Measurements from ENCODE around the gene MTHFSD.

DNA sequence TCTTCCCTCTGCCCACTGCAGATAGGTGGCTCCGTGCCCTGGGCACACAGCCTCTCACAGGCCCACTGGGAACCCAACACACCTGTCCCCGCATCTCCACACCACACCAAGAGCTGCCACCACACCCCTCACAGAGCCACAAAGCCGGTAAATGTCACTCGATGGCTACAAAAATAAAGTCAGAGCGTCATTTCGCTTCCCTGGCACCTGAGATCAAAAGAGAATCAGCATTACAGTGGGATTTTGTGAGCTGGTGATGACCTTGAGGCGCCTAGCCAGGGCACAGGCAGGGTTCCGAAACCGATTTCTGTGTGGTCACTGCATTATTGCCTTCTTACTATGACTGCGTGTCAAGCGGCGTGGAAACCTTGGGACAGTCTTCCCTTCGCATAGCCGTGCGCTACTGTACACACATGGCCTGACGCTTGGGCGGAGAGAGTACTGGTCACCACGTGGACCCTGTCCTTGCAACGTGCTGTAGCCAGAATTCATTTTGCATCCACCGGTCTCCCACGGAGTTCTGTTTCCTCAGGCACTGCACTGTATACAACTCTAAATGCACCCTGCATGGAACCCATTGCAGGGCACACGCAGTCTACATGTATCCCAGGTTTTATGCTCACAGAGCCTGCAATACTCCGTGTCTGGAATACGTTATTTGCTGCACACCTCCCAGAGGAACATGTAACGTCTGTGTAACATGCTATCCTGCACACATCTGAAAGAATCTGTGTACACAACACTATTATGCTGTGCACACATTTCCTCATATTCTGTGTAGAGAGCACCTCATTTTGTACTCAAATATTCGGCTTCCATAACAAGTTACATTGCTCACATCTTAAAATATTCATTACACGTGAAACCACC lies 50.5 kb downstream of the MTHFSD start:
- TF ChIP-seq, protein P1, sequence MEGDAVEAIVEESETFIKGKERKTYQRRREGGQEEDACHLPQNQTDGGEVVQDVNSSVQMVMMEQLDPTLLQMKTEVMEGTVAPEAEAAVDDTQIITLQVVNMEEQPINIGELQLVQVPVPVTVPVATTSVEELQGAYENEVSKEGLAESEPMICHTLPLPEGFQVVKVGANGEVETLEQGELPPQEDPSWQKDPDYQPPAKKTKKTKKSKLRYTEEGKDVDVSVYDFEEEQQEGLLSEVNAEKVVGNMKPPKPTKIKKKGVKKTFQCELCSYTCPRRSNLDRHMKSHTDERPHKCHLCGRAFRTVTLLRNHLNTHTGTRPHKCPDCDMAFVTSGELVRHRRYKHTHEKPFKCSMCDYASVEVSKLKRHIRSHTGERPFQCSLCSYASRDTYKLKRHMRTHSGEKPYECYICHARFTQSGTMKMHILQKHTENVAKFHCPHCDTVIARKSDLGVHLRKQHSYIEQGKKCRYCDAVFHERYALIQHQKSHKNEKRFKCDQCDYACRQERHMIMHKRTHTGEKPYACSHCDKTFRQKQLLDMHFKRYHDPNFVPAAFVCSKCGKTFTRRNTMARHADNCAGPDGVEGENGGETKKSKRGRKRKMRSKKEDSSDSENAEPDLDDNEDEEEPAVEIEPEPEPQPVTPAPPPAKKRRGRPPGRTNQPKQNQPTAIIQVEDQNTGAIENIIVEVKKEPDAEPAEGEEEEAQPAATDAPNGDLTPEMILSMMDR (IDR thresholded peaks at IDR 0.05; ENCODE audit: extremely low read depth in 1 of 2, insufficient read depth in 1 of 2, low read depth in 1 of 2, low read length in 2 of 2): no peak
- TF ChIP-seq FOS (IDR thresholded peaks at IDR 0.05; ENCODE audit: borderline replicate concordance, insufficient read depth, low read length) (no peak), POLR2AphosphoS5 (IDR thresholded peaks at IDR 0.05; ENCODE audit: insufficient read depth, low read depth, low read length) (no peak)
